Fibroblast of lung (primary cell): ENCODE measurements around the gene GRAMD2B.

ENCODE experiments used
- EZH2 ChIP-seq: IDR thresholded peaks from 2 replicates; pipeline ENCODE4 v1.5.1; 2012; ENCODE audit warnings: low read length, control low read depth, mild to moderate bottlenecking; ENCODE audit errors: missing control alignments
- TF ChIP-seq, protein P1 (sequence below), 2 donors: IDR thresholded peaks in 1 of 2; conservative IDR thresholded peaks in 1 of 2; 1 replicate in 1 of 2; 2 replicates in 1 of 2; pipeline ENCODE4 v1.5.1; 2011 to 2012; ENCODE audit warnings: low read length in 2 of 2, control low read depth in 1 of 2, inconsistent platforms in 1 of 2, low read depth in 1 of 2, mild to moderate bottlenecking in 1 of 2

DNA sequence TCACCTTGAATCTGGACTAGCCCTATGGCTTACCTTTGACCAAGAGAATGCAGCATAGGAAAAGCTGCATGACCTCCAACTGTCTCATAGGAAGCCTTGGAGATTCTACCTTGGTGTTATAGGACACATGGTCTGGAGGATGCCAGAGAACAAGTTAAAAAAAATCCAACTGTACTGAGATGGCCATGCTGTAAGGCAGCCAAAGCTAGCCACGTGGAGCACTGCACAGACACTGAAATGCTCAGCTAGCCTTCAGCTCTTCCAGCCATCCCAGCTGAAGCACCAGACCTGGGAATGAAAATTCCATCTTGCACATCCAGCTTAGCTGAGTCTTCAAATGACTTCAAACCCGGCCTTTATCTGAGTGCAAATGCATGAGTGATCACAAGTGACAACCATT lies 6.0 kb upstream of the GRAMD2B start:
- TF ChIP-seq, protein P1, sequence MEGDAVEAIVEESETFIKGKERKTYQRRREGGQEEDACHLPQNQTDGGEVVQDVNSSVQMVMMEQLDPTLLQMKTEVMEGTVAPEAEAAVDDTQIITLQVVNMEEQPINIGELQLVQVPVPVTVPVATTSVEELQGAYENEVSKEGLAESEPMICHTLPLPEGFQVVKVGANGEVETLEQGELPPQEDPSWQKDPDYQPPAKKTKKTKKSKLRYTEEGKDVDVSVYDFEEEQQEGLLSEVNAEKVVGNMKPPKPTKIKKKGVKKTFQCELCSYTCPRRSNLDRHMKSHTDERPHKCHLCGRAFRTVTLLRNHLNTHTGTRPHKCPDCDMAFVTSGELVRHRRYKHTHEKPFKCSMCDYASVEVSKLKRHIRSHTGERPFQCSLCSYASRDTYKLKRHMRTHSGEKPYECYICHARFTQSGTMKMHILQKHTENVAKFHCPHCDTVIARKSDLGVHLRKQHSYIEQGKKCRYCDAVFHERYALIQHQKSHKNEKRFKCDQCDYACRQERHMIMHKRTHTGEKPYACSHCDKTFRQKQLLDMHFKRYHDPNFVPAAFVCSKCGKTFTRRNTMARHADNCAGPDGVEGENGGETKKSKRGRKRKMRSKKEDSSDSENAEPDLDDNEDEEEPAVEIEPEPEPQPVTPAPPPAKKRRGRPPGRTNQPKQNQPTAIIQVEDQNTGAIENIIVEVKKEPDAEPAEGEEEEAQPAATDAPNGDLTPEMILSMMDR (conservative IDR thresholded peaks at IDR 0.05 in 1 of 2, IDR thresholded peaks at IDR 0.05 in 1 of 2; ENCODE audit: low read depth in 1 of 2, low read length in 2 of 2): no peak
- no peak for TF ChIP-seq EZH2
